HUES48 (cell line): ENCODE results near the gene CALR3.
"Not testable (repeated sequence)": the region's sequence is repeated elsewhere in the genome, so short reads cannot be mapped to it uniquely, and the experiment has no call there.

ENCODE experiments used
- H3K27ac ChIP-seq: one replicate; pipeline ENCODE4 v1.7.0; 2013; ENCODE audit warnings: low read depth, low read length, inconsistent platforms
- H3K27me3 ChIP-seq: 2 replicates; pipeline ENCODE4 v1.6.1; 2013; ENCODE audit warnings: mild to moderate bottlenecking, low read length; ENCODE audit not compliant: control insufficient read depth, insufficient read depth
- H3K36me3 ChIP-seq: 2 replicates; pipeline ENCODE4 v1.6.1; 2013; ENCODE audit warnings: low read length; ENCODE audit not compliant: control insufficient read depth, insufficient read depth
- H3K4me1 ChIP-seq: 2 replicates; pipeline ENCODE4 v1.6.1; 2013; ENCODE audit warnings: mild to moderate bottlenecking, low read length; ENCODE audit not compliant: control insufficient read depth, insufficient read depth
- H3K4me3 ChIP-seq: 2 replicates; pipeline ENCODE4 v1.5.1; 2013; ENCODE audit warnings: mild to moderate bottlenecking, low read depth, low read length
- H3K9ac ChIP-seq: 2 replicates; pipeline ENCODE4 v1.6.1; 2013; ENCODE audit warnings: mild to moderate bottlenecking, low read depth, low read length, moderate library complexity
- H3K9me3 ChIP-seq: 2 replicates; pipeline ENCODE4 v1.6.1; 2013; ENCODE audit warnings: low read length; ENCODE audit not compliant: control insufficient read depth, insufficient read depth

The CALR3 gene

DNA sequence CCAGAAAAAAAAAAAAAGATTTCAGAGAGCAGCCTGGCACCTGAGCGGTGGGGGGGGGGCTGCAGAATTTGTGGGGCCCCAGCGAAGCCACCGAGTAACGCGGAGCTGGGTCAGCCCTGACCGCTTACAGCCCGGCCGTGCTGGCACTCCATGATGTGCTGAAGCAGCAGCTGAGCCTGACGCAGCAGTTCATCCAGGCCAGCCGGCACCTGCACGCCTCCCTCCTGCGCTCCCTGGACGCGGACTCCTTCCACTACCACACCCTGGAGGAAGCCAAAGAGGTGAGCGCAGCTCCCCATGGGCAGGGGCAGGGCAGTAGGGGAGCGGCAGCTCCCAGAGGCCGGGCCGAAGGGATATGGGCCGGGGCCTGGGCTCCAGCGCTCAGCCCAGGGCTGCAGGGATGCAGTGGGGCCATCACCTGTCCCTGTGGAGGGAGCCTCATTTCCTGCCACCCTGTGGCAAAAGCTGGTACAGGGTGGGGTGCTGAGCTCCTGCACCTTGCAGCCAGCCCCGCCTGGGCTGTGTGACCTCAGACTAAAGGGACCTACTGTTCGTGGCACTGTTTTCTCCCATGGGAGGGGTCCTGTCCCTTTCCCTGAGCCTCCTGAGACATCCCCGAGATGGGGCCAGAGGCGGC is 18.5 kb upstream of the CALR3 start:
- peaks cover 43% of the 10 kb centered on the region for H3K36me3 ChIP-seq
- H3K27ac ChIP-seq = no peak overlapping the region
- H3K4me1 ChIP-seq = no peaks in the 10 kb centered on the region

GRCh38 chr19:16512611-16513010 is 16.6 kb upstream of the CALR3 start:
- not testable (repeated sequence) for H3K9ac ChIP-seq, H3K27ac ChIP-seq, H3K4me3 ChIP-seq, H3K9me3 ChIP-seq, H3K27me3 ChIP-seq, H3K4me1 ChIP-seq
- H3K36me3 ChIP-seq = peaks cover 28% of the 10 kb centered on the region

More for the DNA sequence above, 18.5 kb upstream of the CALR3 start:
- no peaks in the 10 kb centered on the region for H3K27me3 ChIP-seq
- H3K9ac ChIP-seq = no peak overlapping the region
- no peak overlapping the region for H3K4me3 ChIP-seq
- no peaks in the 10 kb centered on the region for H3K9me3 ChIP-seq

DNA sequence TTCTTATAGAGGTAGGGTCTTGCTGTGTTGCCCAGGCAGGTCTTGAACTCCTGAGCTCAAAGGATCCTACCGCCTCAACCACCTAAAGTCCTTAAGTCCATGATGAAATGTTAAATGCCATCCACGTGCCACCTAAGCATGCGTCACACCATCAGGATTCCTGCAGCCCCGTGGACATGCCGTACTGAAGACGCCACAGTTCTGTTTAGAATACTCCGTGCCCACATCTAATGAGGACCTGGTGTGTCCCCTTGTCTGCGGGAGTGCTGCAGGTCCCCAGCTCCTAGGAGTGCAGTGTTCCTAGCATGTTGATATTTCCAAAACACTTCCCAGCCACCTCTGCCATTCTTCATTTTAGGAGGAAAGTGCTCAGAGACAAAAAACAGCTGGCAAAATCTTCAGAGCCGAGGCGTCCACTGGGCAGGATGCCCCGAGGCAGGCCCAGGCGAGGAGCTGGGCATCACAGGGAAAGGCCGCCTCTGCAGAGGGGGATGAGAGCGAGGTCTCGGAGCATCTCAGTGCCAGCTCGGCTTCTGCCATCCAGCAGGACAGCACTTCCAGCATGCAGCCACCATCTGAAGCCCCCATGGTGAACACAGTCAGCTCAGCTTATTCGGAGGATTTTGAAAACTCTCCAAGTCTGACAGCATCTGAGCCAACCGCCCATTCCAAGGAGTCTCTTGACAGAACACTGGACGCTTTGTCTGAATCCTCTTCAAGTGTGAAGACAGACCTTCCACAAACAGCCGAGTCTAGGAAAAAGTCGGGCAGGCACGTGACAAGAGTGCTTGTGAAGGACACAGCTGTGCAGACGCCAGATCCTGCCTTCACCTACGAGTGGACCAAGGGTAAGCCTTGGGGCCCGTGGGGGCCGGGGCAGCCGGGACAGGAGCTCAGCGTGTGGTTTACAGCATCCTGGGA is 13.4 kb upstream of the CALR3 start:
- H3K27me3 ChIP-seq = no peaks in the 10 kb centered on the region
- H3K4me3 ChIP-seq = no peak overlapping the region
- H3K27ac ChIP-seq = no peak overlapping the region
- H3K9ac ChIP-seq = no peak overlapping the region
- no peaks in the 10 kb centered on the region for H3K9me3 ChIP-seq
- no peaks in the 10 kb centered on the region for H3K4me1 ChIP-seq
- peaks cover 19% of the 10 kb centered on the region; the same call in 1 of the 2 replicates for H3K36me3 ChIP-seq

DNA sequence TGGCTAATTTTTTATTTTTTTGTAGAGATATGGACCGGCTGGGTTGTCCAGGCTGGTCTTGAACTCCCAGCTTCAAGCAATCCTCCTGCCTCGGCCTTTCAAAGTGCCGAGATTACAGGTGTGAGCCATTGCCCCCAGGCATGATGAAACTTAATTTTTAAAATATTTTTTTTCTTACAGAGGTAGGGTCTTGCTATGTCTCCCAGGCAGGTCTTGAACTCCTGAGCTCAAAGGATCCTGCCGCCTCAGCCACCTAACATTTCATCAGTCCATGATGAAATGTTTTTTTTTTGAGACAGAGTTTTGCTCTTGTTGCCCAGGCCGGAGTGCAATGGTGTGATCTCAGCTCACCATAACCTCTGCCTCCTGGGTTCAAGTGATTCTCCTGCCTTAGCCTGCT is 12.6 kb upstream of the CALR3 start:
- Histone ChIP-seq H3K36me3 (peaks cover 27% of the 10 kb centered on the region; the same call in 1 of the 2 replicates), H3K9me3 (no peaks in the 10 kb centered on the region), H3K4me3 (no peak overlapping the region), H3K9ac (no peak overlapping the region), H3K4me1 (no peaks in the 10 kb centered on the region), H3K27ac (no peak overlapping the region), H3K27me3 (no peaks in the 10 kb centered on the region)

DNA sequence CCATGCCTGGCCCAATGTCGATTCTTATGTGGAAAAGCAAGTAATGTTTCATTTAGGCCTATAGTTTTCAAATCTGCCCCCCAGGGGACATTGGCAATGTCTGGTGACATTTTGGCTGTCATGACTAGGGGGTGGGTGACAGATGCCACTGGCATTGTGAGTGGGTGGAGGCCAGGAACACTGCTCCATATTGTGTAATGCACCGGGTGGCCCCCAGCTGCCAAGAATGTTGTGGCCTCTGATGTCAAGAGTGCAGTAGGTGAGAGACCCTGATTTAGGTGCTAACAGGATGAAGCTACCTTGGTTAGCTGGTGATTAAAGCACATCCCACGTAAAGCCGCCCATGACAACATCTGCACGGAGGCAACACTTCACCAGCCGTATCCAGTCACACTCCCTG is 11.0 kb upstream of the CALR3 start:
- no peak overlapping the region for H3K4me3 ChIP-seq
- H3K9me3 ChIP-seq = no peaks in the 10 kb centered on the region
- H3K27ac ChIP-seq = no peak overlapping the region
- H3K4me1 ChIP-seq = no peaks in the 10 kb centered on the region
- no peak overlapping the region for H3K9ac ChIP-seq
- H3K27me3 ChIP-seq = no peaks in the 10 kb centered on the region
- peaks cover 38% of the 10 kb centered on the region; the same call in 1 of the 2 replicates for H3K36me3 ChIP-seq

GRCh38 chr19:16506161-16506560 is 10.2 kb upstream of the CALR3 start:
- not testable (repeated sequence) for H3K9me3 ChIP-seq, H3K4me3 ChIP-seq, H3K4me1 ChIP-seq, H3K9ac ChIP-seq, H3K27me3 ChIP-seq, H3K27ac ChIP-seq
- peaks cover 39% of the 10 kb centered on the region; the same call in 1 of the 2 replicates for H3K36me3 ChIP-seq

GRCh38 chr19:16504271-16504670 is 8.3 kb upstream of the CALR3 start:
- peaks cover 31% of the 10 kb centered on the region; the same call in 1 of the 2 replicates for H3K36me3 ChIP-seq
- H3K27me3 ChIP-seq = no peaks in the 10 kb centered on the region
- H3K9ac ChIP-seq = no peak overlapping the region
- H3K4me1 ChIP-seq = no peaks in the 10 kb centered on the region
- H3K9me3 ChIP-seq = no peaks in the 10 kb centered on the region
- H3K4me3 ChIP-seq = no peak overlapping the region
- H3K27ac ChIP-seq = no peak overlapping the region

DNA sequence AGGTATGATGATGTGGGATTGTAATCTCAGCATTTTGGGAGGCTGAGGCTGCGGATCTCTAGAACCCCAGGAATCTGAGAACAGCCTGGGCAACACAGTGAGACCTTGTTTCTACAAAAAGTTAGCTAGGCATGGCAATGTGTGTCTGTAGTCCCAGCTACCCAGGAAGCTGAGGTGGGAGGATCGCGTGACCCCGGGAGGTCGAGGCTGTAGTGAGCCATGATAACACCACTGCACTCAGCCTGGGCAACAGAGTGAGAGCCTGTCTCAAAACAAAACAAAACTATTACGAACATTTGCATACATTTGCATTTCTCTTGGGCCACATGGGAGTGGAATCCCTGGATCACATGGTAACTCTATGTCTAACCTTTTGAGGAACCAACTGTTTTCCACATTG is 1.9 kb upstream of the CALR3 start:
- Histone ChIP-seq H3K27me3 (no peaks in the 10 kb centered on the region), H3K36me3 (peaks cover 10% of the 10 kb centered on the region; the same call in 1 of the 2 replicates), H3K9ac (no peak overlapping the region), H3K9me3 (no peaks in the 10 kb centered on the region), H3K4me1 (no peaks in the 10 kb centered on the region), H3K4me3 (no peak overlapping the region), H3K27ac (no peak overlapping the region)

DNA sequence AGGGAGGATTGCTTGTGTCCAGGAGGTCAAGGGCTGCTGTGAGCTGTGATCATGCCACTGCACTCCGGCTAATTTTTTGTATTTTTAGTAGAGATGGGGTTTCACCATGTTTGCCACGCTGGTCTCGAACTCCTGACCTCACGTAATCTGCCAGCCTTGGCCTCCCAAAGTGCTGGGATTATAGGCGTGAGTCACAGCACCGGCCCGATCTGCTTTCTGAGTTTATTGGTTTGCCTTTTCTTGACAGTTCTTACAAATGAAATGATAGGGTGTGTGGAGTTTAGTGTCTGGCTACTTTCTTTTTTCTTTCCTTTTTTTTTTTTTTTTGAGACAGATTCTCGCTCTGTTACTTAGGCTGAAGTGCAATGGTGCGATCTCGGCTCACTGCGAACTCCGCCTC is 1.1 kb upstream of the CALR3 start:
- H3K27ac ChIP-seq = no peak overlapping the region
- no peak overlapping the region for H3K9ac ChIP-seq
- H3K9me3 ChIP-seq = no peaks in the 10 kb centered on the region

DNA sequence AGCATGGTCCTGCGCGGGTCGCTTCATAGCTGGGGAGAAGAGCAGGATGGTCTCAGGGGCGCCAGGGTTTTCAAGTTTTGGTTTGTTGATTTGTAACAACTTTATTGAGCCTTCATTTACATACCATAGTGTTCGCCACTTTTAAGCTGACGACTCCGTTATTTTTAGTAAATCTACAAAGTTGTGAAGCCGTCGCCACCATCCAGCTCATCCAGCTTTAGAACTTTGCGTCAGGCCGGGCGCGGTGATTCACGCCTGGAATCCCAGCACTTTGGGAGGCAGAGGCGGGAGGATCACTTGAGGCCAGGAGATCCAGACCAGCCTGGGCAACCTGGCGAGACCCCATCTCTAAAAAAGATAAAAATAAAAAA is 631 bp upstream of the CALR3 start:
- H3K27ac ChIP-seq = no peak overlapping the region
- no peaks in the 10 kb centered on the region for H3K4me1 ChIP-seq
- 0 out of 2 replicates have a peak overlapping the region, but pooled peaks have one; percentile 18 for H3K9ac ChIP-seq
- no peaks in the 10 kb centered on the region for H3K27me3 ChIP-seq
- no peaks in the 10 kb centered on the region for H3K9me3 ChIP-seq
- H3K36me3 ChIP-seq = peaks cover 6% of the 10 kb centered on the region; the same call in 1 of the 2 replicates
- H3K4me3 ChIP-seq = peak overlapping the region; percentile 75

More for the DNA sequence above, 1.1 kb upstream of the CALR3 start:
- no peaks in the 10 kb centered on the region for H3K4me1 ChIP-seq
- H3K4me3 ChIP-seq = peak overlapping the region; percentile 75; the same call in 1 of the 2 replicates
- no peaks in the 10 kb centered on the region for H3K27me3 ChIP-seq
- peaks cover 6% of the 10 kb centered on the region; the same call in 1 of the 2 replicates for H3K36me3 ChIP-seq

DNA sequence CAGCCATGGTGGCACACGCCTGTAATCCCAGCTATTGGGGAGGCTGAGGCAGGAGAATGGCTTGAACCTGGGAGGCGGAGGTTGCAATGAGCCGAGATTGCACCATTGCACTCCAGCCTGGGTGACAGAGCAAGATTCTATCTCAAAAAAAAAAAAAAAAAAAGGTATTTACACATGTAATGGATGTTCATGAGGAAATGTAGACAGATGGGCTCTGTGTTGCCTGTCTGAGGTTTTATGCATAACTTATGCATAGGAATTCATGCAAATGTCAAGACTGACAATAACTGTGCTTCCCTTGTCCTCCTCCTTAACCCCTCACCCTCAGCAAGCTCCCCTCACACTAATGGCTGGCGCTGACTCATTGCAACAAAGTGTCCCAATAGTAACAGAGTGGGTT is 9.5 kb downstream of the CALR3 start:
- not testable (repeated sequence) for H3K4me1 ChIP-seq, H3K9ac ChIP-seq, H3K27me3 ChIP-seq, H3K36me3 ChIP-seq, H3K4me3 ChIP-seq, H3K9me3 ChIP-seq, H3K27ac ChIP-seq
